HG02759 (cell line): ENCODE data around the gene TNIK.

Experiments
- ATAC-seq: cut with Tn5 transposase; IDR thresholded peaks from one replicate; pipeline ENCODE4 v1.9.1; 2021; ENCODE audit warnings: mild to moderate bottlenecking, moderate library complexity; ENCODE audit not compliant: unreplicated experiment

The TNIK gene

DNA sequence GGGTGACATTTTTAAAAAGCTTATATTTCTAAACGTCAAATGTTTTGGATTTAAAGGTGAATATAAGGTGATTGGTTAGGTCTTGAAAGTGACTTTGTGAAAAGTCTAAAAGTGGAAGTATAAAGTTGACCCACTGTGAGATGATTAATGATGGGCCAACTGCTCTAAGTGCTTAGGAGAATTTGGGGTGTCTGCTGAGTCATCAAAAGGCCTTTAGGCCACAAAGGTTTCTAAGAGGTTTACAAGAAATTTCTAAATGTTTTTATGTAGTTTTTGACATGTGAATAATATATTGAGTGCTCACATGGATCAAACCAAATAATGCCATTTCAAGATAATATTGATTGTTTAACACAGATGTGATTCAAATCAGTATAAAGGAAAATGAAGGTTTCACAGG lies 394.5 kb downstream of the TNIK start:
- ATAC-seq, result no peak

GRCh38 chr3:171064461-171064860 lies 395.7 kb downstream of the TNIK start:
- no peak for ATAC-seq

DNA sequence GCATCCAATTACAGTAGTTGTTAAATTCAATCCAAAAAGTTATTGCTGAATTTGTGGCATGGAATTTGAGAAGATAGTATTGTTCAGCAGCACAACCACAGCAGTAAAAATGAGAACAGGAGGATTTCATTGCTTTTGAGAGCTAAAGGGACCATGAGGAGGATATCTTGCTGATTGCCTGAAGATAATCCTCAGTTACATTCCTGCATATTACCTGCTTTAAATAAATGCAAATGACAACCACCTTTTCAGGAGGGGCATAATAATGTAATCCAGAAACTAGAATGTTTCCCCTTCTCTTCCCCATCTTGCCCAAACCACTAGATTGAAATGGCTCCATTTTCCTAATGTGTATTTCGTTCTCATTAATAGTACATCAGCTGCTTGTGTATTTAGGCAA lies 398.5 kb downstream of the TNIK start:
- no peak for ATAC-seq

GRCh38 chr3:171059978-171060377 lies 400.2 kb downstream of the TNIK start:
- no peak for ATAC-seq

- no peak for ATAC-seq
Measured at GRCh38 chr3:171058873-171059603, 401.2 kb downstream of the TNIK start.

- no peak for ATAC-seq
Measured at GRCh38 chr3:171058058-171058457, 402.1 kb downstream of the TNIK start.

- no peak for ATAC-seq
Measured at GRCh38 chr3:171057072-171057471, 403.1 kb downstream of the TNIK start.

DNA sequence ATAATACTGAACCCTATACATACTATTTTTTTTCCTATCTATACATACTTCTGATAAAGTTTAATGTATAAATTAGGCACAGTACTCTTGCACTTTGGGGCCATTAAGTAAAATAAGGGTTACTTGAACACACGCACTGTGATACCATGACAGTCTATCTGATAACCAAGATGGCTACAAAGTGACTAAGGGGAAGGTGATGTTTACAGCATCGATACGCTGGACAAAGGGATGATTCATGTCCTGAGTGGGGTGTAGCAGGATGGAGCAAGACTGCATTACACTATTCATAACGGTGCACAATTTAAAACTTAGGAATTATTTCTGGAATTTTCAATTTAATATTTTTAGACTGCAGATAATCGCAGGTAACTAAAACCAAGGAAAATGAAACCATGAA lies 403.7 kb downstream of the TNIK start:
- no peak for ATAC-seq

GRCh38 chr3:171055336-171056178 lies 404.6 kb downstream of the TNIK start:
- no peak for ATAC-seq

- ATAC-seq, result no peak
Measured at GRCh38 chr3:171054921-171055320, 405.3 kb downstream of the TNIK start.

GRCh38 chr3:171054231-171054630 lies 406.0 kb downstream of the TNIK start:
- ATAC-seq, result no peak

DNA sequence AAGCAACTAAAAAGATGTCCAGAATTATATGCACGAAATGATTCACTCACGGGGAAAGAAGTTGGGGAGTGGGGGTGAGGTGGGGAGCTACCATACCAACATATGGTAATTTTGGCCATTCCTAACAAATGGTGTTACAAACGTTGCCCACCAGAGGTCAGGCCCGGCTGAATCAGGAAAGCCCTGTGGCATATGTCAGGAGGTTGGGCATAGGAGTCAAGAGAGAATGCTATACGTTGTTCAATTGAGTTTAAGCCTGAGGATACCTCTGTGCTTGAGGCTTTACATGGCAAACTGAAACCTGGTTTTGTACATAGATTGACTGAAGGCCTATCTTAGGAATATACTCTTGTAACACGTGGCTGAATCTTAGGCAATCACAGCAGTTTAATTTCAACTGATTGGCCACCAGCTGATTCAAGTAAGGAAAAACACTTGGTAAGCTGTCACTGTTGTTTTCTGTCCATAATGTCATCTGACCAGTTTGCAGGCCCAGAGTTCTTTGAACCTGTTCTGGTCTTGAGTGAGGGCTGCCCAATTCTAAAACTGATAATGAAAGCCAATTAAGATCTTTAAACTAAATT lies 410.3 kb downstream of the TNIK start:
- peak; percentile 90 for ATAC-seq

DNA sequence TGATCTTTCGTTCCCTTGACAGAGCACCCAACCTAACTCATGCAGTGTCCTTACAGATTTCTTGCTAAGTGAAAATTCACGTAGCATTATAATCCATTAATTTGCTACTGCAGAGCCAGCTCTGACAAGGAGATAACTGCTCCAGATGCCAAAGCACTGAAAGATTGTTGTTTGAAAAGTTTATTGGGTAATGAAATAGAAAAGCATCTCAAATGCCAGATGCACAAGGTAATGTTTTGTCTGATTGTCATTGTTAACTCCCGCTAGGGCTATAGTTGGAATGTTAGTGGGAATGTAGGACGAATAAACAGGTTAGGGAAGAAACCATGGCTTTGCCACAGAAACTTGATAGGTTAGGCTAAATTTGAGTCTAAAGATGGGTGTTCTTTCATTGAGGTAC lies 413.4 kb downstream of the TNIK start:
- no peak for ATAC-seq

DNA sequence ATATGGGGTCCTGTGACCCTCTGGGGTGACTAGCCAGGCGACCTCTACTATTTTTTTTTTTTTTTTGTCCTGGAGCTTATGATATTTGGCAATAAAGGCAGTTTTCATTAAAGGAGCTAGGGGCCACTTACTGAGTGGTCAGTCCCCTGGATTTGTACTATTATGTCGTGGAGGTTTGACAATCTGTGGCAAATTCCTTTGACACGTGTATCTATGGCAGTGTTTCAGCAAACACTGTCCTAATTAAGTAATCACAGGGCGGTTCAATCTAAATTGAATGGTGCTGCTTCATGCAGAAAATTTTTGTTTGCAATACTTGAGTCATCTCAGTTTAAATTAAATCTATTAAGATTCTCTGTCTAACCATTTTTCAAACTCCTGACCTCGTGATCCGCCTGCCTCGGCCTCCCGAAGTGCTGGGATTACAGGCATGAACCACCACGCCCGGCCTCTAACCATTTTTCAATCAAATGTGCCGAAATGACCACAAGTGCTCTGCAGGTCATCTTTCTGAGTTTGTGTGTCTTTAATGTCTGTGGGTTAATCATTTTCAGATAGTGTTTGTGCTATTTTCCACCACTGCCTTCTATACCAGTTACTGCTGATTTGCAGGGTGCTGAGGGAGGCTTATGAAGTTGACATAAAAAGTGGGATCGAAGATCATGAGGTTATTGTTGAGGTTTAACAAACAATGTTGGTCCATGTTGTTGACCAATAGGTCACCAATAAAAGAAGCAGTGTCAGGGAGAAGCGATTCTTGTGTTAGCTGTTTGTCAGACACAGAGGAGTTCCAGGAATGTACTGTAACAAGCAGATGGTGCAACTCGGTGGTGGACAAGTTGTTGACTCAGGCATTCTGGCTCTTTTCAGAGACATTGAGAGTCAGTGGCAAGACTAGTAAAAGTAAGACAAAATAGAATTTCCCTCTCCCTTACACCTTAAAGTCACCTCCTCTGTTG lies 415.1 kb downstream of the TNIK start:
- no peak for ATAC-seq

DNA sequence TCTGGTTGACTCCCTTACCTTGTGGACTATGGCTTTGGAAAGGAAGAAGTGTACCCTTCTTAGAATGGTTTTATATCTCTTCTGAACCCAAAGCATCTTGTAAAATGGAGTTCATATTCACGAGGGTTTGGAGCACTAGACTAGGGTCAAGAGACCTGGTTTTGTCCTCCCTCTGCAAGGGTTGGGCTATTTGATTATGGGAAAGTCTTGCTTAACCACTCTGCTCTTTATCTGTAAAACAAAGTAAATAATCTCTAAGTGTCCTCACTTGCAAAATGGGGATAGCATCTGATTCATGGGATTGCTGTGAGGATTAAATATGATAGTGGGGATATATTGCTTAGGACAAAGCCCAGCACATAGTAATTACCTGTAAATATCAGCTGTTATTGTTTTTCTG lies 415.8 kb downstream of the TNIK start:
- ATAC-seq, result no peak

DNA sequence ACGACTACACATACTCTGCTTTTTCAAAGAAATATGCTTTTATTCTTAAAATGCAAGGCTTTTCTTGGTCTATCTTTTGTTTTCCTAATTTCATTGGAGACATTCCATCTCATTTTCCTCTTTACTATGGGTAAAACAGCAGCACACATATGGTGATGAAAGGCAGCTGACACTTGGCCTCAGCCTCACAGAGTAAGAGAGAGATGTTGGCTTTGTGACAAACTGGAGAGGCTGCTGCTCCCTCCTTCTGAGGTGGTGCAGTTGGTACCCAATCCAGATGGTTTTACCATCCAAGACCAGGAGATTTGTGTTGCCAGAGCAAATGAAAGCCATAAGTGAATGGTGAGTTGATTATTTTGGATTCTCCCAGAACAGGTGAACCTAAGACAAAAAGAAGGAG lies 420.5 kb downstream of the TNIK start:
- no peak for ATAC-seq

- ATAC-seq, result no peak
Measured at GRCh38 chr3:171038342-171038741, 421.9 kb downstream of the TNIK start.

- ATAC-seq, result no peak
Measured at GRCh38 chr3:171028779-171029232, 431.4 kb downstream of the TNIK start.

DNA sequence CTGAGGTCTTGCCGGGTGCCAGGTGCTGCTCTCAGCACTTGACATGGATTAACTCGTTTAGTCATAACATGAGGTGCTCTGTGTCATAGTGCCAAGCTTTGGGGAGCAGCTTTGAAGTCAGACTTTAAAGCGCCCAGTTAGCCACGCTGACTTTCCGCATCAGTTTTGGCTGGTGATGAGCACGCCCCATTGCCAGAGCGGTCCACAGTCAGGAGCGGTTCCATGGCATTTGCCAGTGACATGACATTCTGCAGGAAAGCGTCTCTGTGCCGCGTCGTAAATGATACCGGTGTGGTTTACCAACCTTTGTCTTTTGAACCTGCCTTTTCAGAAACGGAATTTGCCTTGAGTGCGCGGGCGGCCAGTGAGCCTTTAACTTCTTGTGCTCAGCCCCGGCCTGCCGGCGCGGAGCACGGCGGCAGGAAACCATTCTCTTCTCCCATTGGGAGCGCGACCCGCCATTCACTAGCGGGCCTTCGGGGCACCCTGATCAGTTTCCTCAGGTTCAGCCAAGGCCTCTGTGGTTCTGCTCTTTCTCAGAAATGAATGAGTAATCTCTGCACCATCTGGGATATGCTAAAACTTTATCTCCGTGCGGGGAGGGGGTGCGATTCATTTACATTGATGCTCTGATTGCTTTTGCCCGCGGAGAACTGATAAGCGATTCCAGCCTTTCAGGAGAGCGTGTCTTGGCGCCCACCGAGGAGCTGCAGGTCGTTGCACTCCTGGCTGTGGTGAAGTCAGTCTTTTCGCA lies 432.0 kb downstream of the TNIK start:
- ATAC-seq, result peak; percentile 69
